ENCODE measurements around the gene ARHGAP6. TPM values are rescaled to one million over a fixed set of nuclear protein-coding genes. Genes with fewer than 3 reads are reported as not detected.
A peak's percentile ranks its signal among the peaks of the same experiment; 100 is the strongest.

ARHGAP6 gene
- total RNA-seq, 4 donors from 2014 or later, result 49.2 to 63.8 (median 51.5) TPM

DNA sequence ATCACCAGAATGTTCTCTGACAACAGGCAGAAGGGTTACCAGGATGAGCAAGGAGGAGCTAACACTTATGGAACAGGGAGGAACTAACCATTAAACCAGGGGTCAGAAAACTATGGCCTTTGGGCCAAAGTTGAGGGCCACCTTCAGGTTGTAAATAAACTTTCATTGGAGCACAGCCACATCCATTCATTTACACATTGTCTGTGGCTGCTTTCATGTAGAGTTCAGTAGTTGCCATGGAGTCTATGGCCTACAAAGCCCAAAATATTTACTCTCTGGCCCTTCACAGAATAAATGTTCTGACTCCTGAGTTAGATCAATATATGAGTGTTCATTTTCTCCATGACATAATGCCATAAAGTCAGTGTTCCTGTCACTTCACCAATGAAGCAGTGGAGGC lies 567.8 kb downstream of the ARHGAP6 start:
- no peaks in the 10 kb centered on the region for H3K27me3 ChIP-seq
- no peaks in the 10 kb centered on the region for H3K9me3 ChIP-seq
- TF ChIP-seq, protein P1, sequence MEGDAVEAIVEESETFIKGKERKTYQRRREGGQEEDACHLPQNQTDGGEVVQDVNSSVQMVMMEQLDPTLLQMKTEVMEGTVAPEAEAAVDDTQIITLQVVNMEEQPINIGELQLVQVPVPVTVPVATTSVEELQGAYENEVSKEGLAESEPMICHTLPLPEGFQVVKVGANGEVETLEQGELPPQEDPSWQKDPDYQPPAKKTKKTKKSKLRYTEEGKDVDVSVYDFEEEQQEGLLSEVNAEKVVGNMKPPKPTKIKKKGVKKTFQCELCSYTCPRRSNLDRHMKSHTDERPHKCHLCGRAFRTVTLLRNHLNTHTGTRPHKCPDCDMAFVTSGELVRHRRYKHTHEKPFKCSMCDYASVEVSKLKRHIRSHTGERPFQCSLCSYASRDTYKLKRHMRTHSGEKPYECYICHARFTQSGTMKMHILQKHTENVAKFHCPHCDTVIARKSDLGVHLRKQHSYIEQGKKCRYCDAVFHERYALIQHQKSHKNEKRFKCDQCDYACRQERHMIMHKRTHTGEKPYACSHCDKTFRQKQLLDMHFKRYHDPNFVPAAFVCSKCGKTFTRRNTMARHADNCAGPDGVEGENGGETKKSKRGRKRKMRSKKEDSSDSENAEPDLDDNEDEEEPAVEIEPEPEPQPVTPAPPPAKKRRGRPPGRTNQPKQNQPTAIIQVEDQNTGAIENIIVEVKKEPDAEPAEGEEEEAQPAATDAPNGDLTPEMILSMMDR (IDR thresholded peaks at IDR 0.05), result no peak
- TF ChIP-seq POLR2A (IDR thresholded peaks at IDR 0.05), result no peak
- H3K4me3 ChIP-seq (replicated peaks in 1 of 3), result no peak overlapping the region
- H3K4me1 ChIP-seq, result peaks cover 0 to 4% of the 10 kb centered on the region in 2 donors
- H3K27ac ChIP-seq, result no peak overlapping the region
- no peaks in the 10 kb centered on the region for H3K36me3 ChIP-seq
- no peak for DNase-seq
- intact Hi-C loops (cut with DNase I), result no loop called here

DNA sequence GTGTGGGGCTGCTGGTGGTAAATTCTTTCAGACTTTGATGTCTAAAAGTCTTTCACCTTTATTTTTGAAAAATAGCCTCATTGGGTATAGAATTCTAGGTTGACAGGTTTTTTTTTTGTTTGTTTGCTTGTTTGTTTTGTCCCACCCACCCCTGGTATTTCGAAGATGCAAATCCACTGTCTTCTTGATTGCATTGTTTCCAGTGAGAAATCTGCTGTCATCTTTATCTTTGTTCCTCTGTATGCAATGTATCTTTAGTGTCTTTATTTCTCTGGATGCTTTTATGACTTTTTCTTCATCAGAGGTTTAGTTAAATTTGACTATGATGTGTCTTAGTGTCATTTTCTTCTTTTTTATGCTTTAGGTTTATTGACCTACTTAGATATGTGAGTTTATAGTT lies 575.9 kb downstream of the ARHGAP6 start:
- no peak for DNase-seq
- no peak for TF ChIP-seq POLR2A (IDR thresholded peaks at IDR 0.05)
- TF ChIP-seq, protein P1 (IDR thresholded peaks at IDR 0.05), result no peak
- Histone ChIP-seq H3K9me3 (no peaks in the 10 kb centered on the region), H3K4me3 (replicated peaks in 1 of 3) (no peak overlapping the region), H3K36me3 (no peaks in the 10 kb centered on the region), H3K27ac (no peak overlapping the region), H3K27me3 (no peaks in the 10 kb centered on the region), H3K4me1 (peaks cover 0 to 5% of the 10 kb centered on the region in 2 donors)
- intact Hi-C loops (cut with DNase I), result no loop called here
- WGBS, 2 donors, result 100% methylated on average over 1 of the region's 1 CpG

Small RNA genes lying within 50 kb of the gene (microRNA-seq; reads per million reads assigned to microRNA genes)
- 7.0 reads per million, percentile 18 among the genes with 10 or more reads in this experiment for gene MIR548AX

Small RNA genes lying within 50 kb of the gene (small RNA-seq; reads per million reads assigned to genes)
- gene MIR548AX (not detected), gene RF00019 (not detected), gene RF02271 (not detected)

Other genes starting within 250 kb of the ARHGAP6 start
- gene MSL3, start 92.3 kb upstream of the ARHGAP6 start, total RNA-seq, result 10 to 100 TPM; 18.4 to 21.8 (median 21.6) TPM

All from thyroid gland (tissue), 4 donors.